HepG2 (cell line): ENCODE measurements around the gene GARIN5A. TPM values are rescaled to one million over a fixed set of nuclear protein-coding genes. Genes with fewer than 3 reads are reported as not detected.

Experiments
- KLF6 ChIP-seq: IDR thresholded peaks from 2 replicates; pipeline ENCODE4 v1.8.0; 2016; ENCODE audit warnings: missing biosample characterization, missing genetic modification reagents
- MAF1 ChIP-seq: sonication (generic); formaldehyde crosslinking; IDR thresholded peaks from 2 replicates; pipeline ENCODE4 v1.5.0; 2020; ENCODE audit warnings: missing genetic modification reagents, borderline replicate concordance
- NCOR1 ChIP-seq: fragments of 200-600 bp; sonication (generic); IDR thresholded peaks from 2 replicates; pipeline ENCODE4 v1.7.0; 2017; ENCODE audit warnings: antibody characterized with exemption, low read length, borderline replicate concordance
- NR2F6 ChIP-seq, 2 experiments: IDR thresholded peaks; 2 replicates each; pipeline ENCODE4 v1.6.1; 2016; ENCODE audit warnings: antibody characterized with exemption in 1 of 2, mild to moderate bottlenecking in 1 of 2
- POLR2A ChIP-seq, 2 experiments: IDR thresholded peaks; 2 replicates each; pipeline ENCODE4 v1.6.1; 2011; ENCODE audit warnings: low read depth in 2 of 2, low read length in 2 of 2, mild to moderate bottlenecking in 1 of 2, moderate library complexity in 1 of 2; ENCODE audit not compliant: insufficient read depth in 1 of 2
- RAD51 ChIP-seq: fragments of 450-650 bp; IDR thresholded peaks from 2 replicates; pipeline ENCODE4 v1.6.1; 2016; ENCODE audit warnings: borderline replicate concordance
- THAP11 ChIP-seq: IDR thresholded peaks from 2 replicates; pipeline ENCODE4 v1.6.1; 2016; ENCODE audit warnings: missing biosample characterization, missing genetic modification reagents
- TP53 ChIP-seq: sonication (generic); formaldehyde crosslinking; conservative IDR thresholded peaks from 2 replicates; pipeline ENCODE4 v1.4.0; 2020; ENCODE audit warnings: missing genetic modification reagents
- ZFP41 ChIP-seq: sonication (generic); formaldehyde crosslinking; IDR thresholded peaks from 2 replicates; pipeline ENCODE4 v1.4.0; 2020; ENCODE audit warnings: mild to moderate bottlenecking, missing genetic modification reagents, borderline replicate concordance
- ZFX ChIP-seq: sonication (generic); formaldehyde crosslinking; IDR thresholded peaks from 2 replicates; pipeline ENCODE4 v1.4.0; 2020; ENCODE audit warnings: mild to moderate bottlenecking, low read depth, missing genetic modification reagents, moderate library complexity
- ZMYM2 ChIP-seq: sonication (generic); formaldehyde crosslinking; IDR thresholded peaks from 2 replicates; pipeline ENCODE4 v1.8.0; 2022; ENCODE audit warnings: mild to moderate bottlenecking, missing genetic modification reagents
- ZNF24 ChIP-seq: fragments of 450-650 bp; IDR thresholded peaks from 2 replicates; pipeline ENCODE4 v1.6.1; 2017; ENCODE audit warnings: antibody characterized with exemption, mild to moderate bottlenecking
- ZNF337 ChIP-seq: sonication (generic); formaldehyde crosslinking; IDR thresholded peaks from 2 replicates; pipeline ENCODE4 v1.5.1; 2020; ENCODE audit warnings: missing genetic modification reagents, low read depth, mild to moderate bottlenecking, borderline replicate concordance
- ZNF615 ChIP-seq: sonication (generic); formaldehyde crosslinking; IDR thresholded peaks from 2 replicates; pipeline ENCODE4 v1.5.0; 2020; ENCODE audit warnings: mild to moderate bottlenecking, missing genetic modification reagents, borderline replicate concordance
- ZNF724P ChIP-seq: sonication (generic); formaldehyde crosslinking; IDR thresholded peaks from 2 replicates; pipeline ENCODE4 v1.8.0; 2022; ENCODE audit warnings: missing genetic modification reagents, borderline replicate concordance
- ZNF776 ChIP-seq: sonication (generic); formaldehyde crosslinking; IDR thresholded peaks from 2 replicates; pipeline ENCODE4 v1.4.0; 2020; ENCODE audit warnings: mild to moderate bottlenecking, missing genetic modification reagents
- ZNF816 ChIP-seq: sonication (generic); formaldehyde crosslinking; IDR thresholded peaks from 2 replicates; pipeline ENCODE4 v1.8.0; 2022; ENCODE audit warnings: missing genetic modification reagents, mild to moderate bottlenecking, borderline replicate concordance
- polyA plus RNA-seq, 8 experiments: library from polyadenylated mRNA; depleted of rRNA in 3 of 8; stranded (reverse) in 7 of 8; unstranded in 1 of 8; fragments of >200 nt; fragmentation: Illumina TruSeq in 4 of 8; extraction: Trizol in 4 of 8; gene quantifications; 2 replicates each; pipeline versions ENCODE4 v1.2.1 to v1.2.3, GENCODE V29; 2011 to 2016; ENCODE audit warnings: low read depth in 4 of 8, missing spikeins in 1 of 8, mixed read lengths in 1 of 8; ENCODE audit not compliant: insufficient read depth in 1 of 8
- total RNA-seq, 5 experiments: library from RNA; depleted of rRNA; stranded (reverse); fragments of >200 nt; fragmentation: Illumina TruSeq; extraction: Trizol; gene quantifications; 2 replicates each; pipeline ENCODE4 v1.2.3, GENCODE V29; 2016; ENCODE audit warnings: low read depth in 1 of 5
- TF ChIP-seq, protein P1 (sequence below): IDR thresholded peaks from 2 replicates; pipeline ENCODE4 v1.6.1; 2012; ENCODE audit warnings: low read depth, low read length, improper control_type of control experiment
- TF ChIP-seq, protein P2 (sequence below): sonication (generic); formaldehyde crosslinking; IDR thresholded peaks from 2 replicates; pipeline ENCODE4 v1.4.0; 2020; ENCODE audit warnings: missing genetic modification reagents, borderline replicate concordance
- TF ChIP-seq, protein P3 (sequence below): sonication (generic); formaldehyde crosslinking; IDR thresholded peaks from 2 replicates; pipeline ENCODE4 v1.8.1; 2023; ENCODE audit warnings: mild to moderate bottlenecking, missing genetic modification reagents
- TF ChIP-seq, protein P4 (sequence below): sonication (generic); formaldehyde crosslinking; IDR thresholded peaks from 2 replicates; pipeline ENCODE4 v1.5.1; 2020; ENCODE audit warnings: missing genetic modification reagents, mild to moderate bottlenecking, borderline replicate concordance

GARIN5A gene
- total and polyA plus RNA-seq, 2 of the 13 experiments (the other 11 are each of a cell fraction or from before 2014, with no cell fraction given): not detected

DNA sequence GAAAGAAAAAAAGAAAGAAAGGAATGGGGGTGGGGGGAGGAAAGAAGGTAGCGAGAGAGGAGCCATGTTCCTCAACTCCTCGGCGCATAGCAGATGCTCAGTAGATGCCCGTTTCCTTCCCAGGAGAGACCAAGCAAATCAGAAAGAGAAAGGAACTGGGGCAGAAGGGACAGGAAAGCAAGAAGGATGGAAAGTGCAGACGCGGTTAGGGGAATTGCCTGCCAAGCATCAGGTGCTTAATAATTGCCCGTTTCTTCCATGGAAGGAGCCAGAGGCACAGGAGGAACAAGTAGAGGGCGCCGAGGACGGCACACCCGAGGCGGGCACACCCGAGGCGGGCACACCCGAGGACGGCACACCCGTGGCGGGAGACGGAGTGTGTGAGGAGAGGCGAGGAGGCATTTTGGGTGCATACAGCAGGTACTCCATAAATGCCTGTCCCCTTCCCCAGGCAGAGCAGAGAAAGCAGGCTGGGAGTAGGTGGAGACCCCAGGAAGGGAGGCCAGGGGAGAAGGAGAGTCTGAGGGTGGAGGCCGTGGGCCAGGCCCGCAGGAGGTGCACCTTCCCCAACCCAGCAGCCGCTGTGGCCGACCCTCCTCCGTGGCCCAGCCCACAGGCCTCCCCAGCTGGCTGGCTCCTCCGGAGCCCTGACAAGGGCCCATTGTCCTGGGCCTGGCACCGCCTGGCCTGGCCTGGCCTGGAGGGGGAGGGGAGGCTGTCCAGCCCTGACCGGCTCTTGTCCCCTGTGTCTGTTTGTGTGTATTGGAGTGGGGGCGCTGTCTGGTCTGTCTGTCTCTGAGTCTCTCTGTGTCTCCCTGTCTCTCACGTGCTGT, 19.8 kb upstream of the GARIN5A start (continued):
- TF ChIP-seq, protein P1, sequence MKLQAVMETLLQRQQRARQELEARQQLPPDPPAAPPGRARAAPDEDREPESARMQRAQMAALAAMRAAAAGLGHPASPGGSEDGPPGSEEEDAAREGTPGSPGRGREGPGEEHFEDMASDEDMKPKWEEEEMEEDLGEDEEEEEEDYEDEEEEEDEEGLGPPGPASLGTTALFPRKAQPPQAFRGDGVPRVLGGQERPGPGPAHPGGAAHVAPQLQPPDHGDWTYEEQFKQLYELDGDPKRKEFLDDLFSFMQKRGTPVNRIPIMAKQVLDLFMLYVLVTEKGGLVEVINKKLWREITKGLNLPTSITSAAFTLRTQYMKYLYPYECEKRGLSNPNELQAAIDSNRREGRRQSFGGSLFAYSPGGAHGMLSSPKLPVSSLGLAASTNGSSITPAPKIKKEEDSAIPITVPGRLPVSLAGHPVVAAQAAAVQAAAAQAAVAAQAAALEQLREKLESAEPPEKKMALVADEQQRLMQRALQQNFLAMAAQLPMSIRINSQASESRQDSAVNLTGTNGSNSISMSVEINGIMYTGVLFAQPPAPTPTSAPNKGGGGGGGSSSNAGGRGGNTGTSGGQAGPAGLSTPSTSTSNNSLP: no peak
- TF ChIP-seq MAF1 (CRISPR knock-in tag) (no peak), TP53 (no peak), THAP11 (peak; percentile 38; the same call in 1 of the 2 replicates), ZNF615 (CRISPR knock-in tag) (no peak), ZNF776 (CRISPR knock-in tag) (no peak), KLF6 (CRISPR knock-in tag) (no peak), ZNF24 (no peak), ZFP41 (CRISPR knock-in tag) (no peak), ZNF337 (CRISPR knock-in tag) (no peak), NR2F6 (IDR thresholded peaks at IDR 0.05) (no peak), NR2F6 (CRISPR knock-in tag; IDR thresholded peaks at IDR 0.05) (peak; percentile 17; the same call in 1 of the 2 replicates), ZNF816 (CRISPR knock-in tag) (no peak), RAD51 (no peak), ZFX (CRISPR knock-in tag) (peak; percentile 70), ZMYM2 (CRISPR knock-in tag) (0 out of 2 replicates have a peak, but pooled peaks have one; percentile 33), ZNF724P (CRISPR knock-in tag) (no peak), POLR2A (IDR thresholded peaks at IDR 0.05; ENCODE audit: insufficient read depth in 1 of 2, low read depth in 2 of 2, low read length in 2 of 2) (no peak), NCOR1 (no peak)
- TF ChIP-seq, protein P2, sequence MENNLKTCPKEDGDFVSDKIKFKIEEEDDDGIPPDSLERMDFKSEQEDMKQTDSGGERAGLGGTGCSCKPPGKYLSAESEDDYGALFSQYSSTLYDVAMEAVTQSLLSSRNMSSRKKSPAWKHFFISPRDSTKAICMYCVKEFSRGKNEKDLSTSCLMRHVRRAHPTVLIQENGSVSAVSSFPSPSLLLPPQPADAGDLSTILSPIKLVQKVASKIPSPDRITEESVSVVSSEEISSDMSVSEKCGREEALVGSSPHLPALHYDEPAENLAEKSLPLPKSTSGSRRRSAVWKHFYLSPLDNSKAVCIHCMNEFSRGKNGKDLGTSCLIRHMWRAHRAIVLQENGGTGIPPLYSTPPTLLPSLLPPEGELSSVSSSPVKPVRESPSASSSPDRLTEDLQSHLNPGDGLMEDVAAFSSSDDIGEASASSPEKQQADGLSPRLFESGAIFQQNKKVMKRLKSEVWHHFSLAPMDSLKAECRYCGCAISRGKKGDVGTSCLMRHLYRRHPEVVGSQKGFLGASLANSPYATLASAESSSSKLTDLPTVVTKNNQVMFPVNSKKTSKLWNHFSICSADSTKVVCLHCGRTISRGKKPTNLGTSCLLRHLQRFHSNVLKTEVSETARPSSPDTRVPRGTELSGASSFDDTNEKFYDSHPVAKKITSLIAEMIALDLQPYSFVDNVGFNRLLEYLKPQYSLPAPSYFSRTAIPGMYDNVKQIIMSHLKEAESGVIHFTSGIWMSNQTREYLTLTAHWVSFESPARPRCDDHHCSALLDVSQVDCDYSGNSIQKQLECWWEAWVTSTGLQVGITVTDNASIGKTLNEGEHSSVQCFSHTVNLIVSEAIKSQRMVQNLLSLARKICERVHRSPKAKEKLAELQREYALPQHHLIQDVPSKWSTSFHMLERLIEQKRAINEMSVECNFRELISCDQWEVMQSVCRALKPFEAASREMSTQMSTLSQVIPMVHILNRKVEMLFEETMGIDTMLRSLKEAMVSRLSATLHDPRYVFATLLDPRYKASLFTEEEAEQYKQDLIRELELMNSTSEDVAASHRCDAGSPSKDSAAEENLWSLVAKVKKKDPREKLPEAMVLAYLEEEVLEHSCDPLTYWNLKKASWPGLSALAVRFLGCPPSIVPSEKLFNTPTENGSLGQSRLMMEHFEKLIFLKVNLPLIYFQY (CRISPR knock-in tag): 0 out of 2 replicates have a peak, but pooled peaks have one; percentile 44
- TF ChIP-seq, protein P3, sequence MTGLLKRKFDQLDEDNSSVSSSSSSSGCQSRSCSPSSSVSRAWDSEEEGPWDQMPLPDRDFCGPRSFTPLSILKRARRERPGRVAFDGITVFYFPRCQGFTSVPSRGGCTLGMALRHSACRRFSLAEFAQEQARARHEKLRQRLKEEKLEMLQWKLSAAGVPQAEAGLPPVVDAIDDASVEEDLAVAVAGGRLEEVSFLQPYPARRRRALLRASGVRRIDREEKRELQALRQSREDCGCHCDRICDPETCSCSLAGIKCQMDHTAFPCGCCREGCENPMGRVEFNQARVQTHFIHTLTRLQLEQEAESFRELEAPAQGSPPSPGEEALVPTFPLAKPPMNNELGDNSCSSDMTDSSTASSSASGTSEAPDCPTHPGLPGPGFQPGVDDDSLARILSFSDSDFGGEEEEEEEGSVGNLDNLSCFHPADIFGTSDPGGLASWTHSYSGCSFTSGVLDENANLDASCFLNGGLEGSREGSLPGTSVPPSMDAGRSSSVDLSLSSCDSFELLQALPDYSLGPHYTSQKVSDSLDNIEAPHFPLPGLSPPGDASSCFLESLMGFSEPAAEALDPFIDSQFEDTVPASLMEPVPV: no peak
- TF ChIP-seq, protein P4, sequence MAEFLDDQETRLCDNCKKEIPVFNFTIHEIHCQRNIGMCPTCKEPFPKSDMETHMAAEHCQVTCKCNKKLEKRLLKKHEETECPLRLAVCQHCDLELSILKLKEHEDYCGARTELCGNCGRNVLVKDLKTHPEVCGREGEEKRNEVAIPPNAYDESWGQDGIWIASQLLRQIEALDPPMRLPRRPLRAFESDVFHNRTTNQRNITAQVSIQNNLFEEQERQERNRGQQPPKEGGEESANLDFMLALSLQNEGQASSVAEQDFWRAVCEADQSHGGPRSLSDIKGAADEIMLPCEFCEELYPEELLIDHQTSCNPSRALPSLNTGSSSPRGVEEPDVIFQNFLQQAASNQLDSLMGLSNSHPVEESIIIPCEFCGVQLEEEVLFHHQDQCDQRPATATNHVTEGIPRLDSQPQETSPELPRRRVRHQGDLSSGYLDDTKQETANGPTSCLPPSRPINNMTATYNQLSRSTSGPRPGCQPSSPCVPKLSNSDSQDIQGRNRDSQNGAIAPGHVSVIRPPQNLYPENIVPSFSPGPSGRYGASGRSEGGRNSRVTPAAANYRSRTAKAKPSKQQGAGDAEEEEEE (CRISPR knock-in tag): no peak
